HG02884 (cell line): ENCODE data around the gene OXSR1.

Experiments used
- ATAC-seq: cut with Tn5 transposase; IDR thresholded peaks from one replicate; pipeline ENCODE4 v1.9.1; 2021; ENCODE audit warnings: mild to moderate bottlenecking, moderate library complexity; ENCODE audit not compliant: unreplicated experiment

OXSR1 gene

GRCh38 chr3:38164952-38165721 lies at the start of gene OXSR1:
TSS of gene OXSR1 (plus strand) at chr3:38165537. CDS start at chr3:38165877, 340 bp downstream.
- peak; percentile 88 for ATAC-seq

- ATAC-seq: no peak
Observed at GRCh38 chr3:38115645-38116427, 49.5 kb upstream of the OXSR1 start.

DNA sequence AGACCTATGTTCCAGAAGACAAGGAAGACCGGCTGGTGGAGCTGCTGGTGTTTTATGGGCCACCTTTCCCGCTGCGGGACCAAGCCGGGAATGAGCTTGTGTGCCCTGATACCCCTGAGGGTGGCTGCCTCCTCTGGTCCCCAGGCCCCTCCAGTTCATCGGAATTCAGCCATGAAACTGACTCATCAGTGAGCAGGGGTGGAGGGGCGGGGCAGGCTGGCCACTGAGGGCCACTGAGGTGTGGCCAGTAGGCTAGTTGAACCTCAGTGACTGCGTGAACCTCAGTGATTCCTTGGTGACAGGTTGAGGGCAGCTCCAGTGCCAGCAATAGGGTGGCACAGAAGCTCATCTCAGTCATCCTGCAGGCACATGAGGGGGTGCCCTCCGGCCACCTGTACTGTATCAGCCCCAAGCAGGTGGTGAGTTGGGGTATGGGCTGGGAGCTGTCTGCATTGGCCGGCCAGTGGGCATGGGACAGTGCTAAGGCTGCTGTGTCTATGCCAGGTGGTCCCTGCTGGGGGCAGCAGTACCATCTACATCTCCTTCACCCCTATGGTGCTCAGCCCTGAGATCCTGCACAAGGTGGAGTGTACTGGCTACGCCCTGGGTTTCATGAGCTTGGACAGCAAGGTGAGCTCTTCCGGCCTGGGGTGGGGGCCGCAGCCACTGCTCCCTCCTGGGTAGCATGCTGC lies 48.7 kb upstream of the OXSR1 start:
- ATAC-seq: no peak

DNA sequence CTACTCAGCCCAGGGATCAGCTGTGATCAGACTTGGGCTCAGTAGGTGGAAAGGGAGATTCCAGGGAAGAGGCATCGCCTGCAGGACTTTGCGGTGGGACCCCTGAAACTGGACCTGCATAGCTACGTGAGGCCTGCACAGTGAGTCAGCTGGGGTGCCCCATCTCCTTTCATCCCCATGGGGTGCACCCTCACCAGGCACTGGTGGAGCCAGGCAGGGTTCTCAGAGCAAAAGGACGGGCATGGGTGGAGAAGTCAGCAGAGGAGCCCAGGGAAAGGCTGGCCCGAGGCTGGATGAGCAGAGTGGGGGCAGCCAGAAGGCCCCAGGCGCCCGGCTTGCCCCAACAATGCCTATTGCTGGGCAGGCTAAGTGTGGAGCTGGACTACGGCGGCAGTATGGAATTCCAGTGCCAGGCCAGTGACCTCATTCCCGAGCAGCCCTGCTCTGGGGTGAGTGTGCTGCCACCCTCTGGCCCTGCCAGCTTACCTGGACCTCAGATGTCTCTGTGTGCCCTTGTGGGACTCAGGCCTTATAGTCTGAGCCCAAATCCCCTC lies 48.1 kb upstream of the OXSR1 start:
- ATAC-seq: no peak

DNA sequence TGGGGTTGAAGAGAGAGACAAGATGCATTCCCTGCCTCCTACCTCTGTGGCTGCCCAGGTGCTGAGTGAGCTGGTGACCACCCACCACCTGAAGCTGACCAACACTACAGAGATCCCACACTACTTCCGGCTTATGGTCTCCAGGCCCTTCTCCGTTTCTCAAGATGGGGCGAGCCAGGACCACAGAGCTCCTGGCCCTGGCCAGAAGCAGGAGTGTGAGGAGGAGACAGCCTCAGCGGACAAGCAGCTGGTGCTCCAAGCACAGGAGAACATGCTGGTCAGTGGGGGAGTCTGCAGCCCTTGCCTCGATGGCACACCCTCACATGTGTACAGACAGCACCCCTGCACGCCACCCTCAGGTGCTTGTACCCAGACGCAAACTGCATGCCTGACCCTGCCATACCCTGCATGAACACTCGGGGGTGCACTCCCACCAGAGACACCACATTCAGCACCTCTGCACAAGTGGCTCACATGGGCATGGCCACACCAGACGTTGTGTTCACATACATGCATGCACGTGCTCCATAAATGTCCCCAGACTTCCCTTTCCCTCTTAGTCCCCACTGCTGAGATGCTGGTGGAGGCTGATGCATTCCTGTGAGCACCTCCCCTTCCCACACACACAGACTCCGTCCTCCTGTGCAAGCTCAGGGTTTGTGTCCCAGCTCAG lies 47.5 kb upstream of the OXSR1 start:
- peak; percentile 78 for ATAC-seq

DNA sequence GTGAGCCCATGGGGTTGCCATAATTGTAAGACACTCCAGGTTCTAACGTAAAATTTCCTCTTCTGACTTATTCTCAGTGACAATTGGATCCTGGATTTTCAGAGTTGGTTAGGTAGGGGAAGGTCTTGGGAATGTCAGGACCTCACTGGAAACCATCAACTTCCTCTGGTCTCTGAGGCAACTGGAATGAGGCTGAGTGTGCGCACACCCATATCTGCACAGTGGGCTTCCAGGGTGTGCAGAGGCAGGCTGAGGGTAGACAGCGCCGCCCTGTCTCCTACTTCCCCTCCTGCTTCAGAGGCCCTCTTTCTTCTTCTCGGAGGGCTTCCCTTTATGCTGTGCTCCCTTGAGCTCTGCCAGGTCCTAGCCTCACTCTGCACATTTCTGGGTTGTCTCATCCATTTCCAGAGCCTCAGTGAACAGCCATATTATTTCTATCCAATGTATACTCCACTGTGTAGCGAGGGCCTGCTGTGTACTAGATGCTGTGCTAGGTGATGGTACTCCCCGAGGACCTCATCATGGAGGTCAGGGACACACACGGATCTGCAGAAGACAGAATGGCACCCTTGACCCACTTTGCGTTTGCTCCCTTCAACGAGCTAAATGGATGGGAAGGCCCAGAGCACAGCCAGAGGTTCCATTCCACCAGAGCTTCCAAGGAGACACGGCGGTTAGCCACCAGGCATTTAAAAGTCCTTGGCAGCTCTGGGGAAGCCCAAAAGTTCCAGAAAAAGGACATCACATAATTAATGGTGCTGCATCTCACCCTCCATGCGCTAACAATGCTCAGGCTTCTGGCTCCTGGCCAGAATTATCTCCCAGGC lies 46.7 kb upstream of the OXSR1 start:
- peak; percentile 7 for ATAC-seq

DNA sequence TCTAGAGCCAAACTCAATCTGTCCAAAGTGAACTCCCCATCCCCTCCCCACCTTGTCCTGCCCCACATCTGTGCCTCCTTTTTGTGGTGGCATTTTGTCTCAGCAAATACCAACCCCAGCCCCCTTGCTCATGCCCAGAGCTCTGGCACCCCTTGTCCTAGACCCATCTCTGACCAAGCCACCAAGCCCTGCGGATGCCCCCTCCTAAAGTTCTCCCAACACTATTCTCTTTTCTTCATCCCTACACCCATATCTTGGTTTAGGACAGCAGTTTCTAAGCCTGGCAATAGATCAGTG lies 46.1 kb upstream of the OXSR1 start:
- ATAC-seq: no peak

DNA sequence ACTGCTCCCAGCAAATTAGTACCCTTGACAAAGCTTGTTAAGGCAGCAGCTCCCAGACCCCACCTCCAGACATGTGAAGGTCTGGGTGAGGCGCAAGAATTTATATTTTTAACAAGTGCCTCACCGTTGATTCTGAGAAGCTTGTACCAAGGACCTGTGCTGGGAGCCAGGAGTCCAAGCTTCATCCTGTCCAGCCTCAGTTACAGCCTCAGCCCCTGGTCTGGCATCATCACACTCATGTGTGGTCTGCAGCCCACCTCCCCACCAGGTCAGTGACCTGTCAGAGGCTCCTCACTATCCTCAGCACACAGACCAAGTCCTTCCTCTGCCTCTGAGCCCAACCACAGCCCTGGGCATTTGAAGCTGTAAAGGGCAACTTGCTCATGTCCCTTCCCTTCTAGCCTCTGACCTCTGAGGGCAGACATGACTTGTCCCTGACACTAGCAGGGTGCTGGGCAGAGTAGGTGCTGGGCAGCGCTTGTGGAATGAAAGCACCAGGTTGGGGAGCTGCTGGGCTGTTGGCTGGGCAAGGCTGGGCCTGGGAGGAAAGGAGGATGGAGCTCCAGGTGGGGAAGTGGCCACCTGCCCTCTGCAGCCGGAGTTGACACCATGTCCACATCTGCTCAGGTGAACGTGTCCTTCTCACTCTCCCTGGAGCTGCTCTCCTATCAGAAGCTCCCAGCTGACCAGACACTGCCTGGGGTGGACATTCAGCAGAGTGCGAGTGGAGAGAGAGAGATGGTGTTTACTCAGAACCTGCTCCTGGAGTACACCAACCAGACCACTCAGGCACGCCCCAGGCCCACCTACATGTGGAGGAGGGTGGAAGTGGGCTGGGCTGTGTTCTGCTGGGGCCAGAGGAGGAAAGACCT lies 45.3 kb upstream of the OXSR1 start:
- no peak for ATAC-seq

- ATAC-seq: no peak
Observed at GRCh38 chr3:38120693-38121450, 44.5 kb upstream of the OXSR1 start.

GRCh38 chr3:38121451-38121831 lies 43.9 kb upstream of the OXSR1 start:
- no peak for ATAC-seq

- ATAC-seq: no peak
Observed at GRCh38 chr3:38121832-38122461, 43.4 kb upstream of the OXSR1 start.

- ATAC-seq: no peak
Observed at GRCh38 chr3:38122712-38123290, 42.5 kb upstream of the OXSR1 start.

DNA sequence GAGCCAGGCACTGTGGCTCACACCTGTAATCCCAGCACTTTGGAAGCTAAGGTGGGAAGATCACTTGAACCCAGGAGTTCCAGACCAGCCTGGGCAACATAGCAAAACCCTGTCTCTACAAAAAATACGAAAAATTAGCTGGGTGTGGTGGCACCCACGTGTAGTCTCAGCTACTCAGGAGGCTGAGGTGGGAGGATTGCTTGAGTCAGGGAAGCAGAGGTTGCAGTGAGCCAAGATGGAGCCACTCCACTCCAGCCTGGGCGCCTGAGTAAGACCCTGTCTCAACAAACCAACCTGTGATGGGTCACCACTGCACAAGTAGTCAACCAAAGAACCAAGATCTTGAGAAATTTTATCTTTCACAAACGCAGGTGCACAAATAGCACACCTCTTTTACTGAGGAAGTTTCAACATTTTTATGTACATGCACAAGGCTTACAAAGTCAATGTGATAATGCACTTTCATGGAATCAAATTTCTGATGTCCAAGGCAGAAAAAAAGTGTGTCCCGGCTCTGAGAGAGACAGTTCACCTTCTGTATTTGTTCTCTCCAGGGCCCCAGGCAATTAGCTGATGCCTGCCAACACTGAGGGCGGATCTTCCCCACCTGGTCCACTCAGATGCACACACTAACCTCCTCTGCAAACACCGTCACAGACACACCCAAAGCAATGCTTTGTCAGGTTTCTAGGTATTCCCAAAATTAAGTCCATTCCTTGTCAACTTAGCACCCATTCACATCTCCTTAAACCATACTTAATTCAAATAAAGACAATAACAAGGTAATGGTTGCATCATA lies 40.8 kb upstream of the OXSR1 start:
- no peak for ATAC-seq

DNA sequence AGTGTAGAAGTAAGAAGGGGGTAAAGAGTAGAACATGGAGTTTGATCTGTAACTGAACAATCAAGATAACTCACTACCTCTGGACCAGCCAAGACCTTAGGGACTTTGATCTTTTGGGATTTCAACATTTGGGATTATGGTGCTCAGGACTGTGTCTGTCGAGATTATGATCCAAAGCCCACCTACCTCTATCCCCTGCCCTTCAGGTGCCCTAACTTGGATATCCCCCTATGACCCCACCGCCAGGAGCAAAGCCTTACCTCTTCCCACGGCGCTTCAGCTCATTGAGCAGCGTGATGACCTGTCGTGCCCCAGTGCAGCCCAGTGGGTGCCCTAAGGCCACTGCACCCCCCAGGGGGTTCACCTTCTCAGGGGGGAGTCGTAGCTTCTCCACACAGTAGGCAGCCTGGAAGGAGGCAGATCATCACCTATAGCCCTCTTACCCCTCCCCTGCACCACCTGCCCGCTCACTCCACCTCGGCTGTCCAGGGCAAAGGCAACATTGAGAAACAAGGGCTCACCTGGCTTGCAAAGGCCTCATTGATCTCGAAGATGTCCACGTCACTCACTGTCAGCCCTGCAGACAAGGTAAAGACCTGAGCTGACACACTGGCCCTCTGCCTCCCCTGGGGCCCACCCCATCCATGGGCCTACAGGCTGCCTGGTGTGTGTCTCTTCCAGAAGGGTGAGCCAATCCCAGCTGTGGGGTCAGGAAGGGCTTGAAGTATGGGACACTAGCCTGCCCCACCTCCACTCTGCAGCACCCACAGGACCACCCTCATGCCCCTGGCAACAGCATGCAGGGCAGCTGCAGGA lies 39.8 kb upstream of the OXSR1 start:
- ATAC-seq: no peak

- ATAC-seq: no peak
Observed at GRCh38 chr3:38126121-38126892, 39.0 kb upstream of the OXSR1 start.
